22Rv1 (cell line): ENCODE data around the gene HEG1.

Experiments used
- ZFX ChIP-seq: fragments of 450-650 bp; IDR thresholded peaks from 2 replicates; pipeline ENCODE4 v1.6.1; 2017; ENCODE audit warnings: antibody characterized with exemption, borderline replicate concordance
- TF ChIP-seq, protein P1 (sequence below): fragments of 450-650 bp; IDR thresholded peaks from 2 replicates; pipeline ENCODE4 v1.5.1; 2017; ENCODE audit warnings: mild to moderate bottlenecking

DNA sequence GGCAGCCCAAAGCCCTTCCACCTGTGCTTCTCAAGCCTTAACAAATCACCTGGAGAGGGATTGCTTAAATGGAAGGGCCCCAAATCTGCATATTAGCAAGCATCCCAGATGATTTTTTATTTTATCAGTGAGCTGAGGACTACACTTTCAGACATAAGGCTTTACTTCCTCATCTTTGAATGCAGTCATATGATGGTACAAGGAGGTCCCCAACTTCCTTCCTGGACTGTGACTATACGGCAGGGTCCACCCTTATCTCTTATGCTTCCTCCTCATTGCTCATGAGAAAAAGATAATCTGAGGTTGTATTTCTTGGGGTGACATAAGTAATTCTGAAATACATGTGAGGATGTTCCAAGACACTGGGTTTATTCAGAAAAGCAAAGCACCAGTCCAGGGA, 13.7 kb upstream of the HEG1 start:
- TF ChIP-seq, protein P1, sequence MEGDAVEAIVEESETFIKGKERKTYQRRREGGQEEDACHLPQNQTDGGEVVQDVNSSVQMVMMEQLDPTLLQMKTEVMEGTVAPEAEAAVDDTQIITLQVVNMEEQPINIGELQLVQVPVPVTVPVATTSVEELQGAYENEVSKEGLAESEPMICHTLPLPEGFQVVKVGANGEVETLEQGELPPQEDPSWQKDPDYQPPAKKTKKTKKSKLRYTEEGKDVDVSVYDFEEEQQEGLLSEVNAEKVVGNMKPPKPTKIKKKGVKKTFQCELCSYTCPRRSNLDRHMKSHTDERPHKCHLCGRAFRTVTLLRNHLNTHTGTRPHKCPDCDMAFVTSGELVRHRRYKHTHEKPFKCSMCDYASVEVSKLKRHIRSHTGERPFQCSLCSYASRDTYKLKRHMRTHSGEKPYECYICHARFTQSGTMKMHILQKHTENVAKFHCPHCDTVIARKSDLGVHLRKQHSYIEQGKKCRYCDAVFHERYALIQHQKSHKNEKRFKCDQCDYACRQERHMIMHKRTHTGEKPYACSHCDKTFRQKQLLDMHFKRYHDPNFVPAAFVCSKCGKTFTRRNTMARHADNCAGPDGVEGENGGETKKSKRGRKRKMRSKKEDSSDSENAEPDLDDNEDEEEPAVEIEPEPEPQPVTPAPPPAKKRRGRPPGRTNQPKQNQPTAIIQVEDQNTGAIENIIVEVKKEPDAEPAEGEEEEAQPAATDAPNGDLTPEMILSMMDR, result no peak
- no peak for TF ChIP-seq ZFX
